Mammary microvascular endothelial cell (primary cell): Measurements from ENCODE around the gene SPRR2E. TPM values are rescaled to one million over a fixed set of nuclear protein-coding genes. Genes with fewer than 3 reads are reported as not detected.

Source experiments
- total RNA-seq: library from RNA; depleted of rRNA; stranded (reverse); fragments of >200 nt; gene quantifications from 2 replicates; pipeline ENCODE4 v1.2.3, GENCODE V29; 2015

Gene SPRR2E
- not detected in 2 replicates for total RNA-seq

DNA sequence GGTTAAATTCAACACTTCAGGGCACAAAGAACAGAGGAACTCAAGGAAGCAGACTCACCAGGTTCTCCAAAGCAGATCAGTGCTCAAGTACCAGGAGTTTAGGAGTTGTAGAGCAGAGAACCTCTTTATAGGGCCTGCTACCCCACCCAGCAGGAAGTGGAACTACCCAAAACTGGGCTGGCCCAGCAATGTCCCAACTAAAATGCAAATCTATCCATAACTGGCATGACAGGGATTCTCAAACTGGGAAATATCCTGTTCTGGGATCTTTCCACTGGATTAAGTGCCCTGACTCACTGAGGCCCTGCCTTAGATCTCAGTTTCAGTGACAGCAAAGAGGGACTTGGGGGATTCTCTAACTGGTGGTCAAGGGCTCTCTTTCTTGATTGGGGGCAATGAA, at the start of gene SPRR2E:
Gene SPRR2E, minus strand, starts transcription at position 101 of the 400 bp plus-strand sequence. CDS start 775 bp downstream, outside the sequence.

GRCh38 chr1:153113416-153113815, 19.1 kb upstream of the SPRR2E start, which contains the start of gene SPRR2F:
Gene SPRR2F, minus strand, starts transcription at chr1:153113516. Its CDS starts 783 bp downstream, at chr1:153112733.

DNA sequence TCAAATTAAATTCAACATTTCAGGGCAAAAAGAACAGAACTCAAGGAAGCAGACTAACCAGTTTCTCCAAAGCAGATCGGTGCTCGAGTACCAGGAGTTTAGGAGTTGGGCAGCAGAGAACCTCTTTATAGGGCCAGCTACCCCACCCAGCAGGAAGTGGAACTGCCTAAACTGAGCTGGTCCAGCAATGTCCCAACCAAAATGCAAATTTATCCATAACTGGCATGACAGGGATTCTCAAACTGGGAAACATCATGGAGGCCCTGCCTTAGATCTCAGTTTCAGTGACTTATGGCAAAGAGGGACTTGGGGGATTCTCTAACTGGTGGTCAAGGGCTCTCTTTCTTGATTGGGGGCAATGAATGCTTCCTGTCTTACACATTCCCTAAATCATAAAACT, 22.8 kb downstream of the SPRR2E start, which contains the start of gene SPRR2B:
Gene SPRR2B, minus strand, starts transcription at position 101 of the 400 bp plus-strand sequence. CDS start 772 bp downstream, outside the sequence.

GRCh38 chr1:153057375-153057774, 37.0 kb downstream of the SPRR2E start, which contains the start of gene SPRR2A:
Gene SPRR2A, minus strand, starts transcription at chr1:153057512. Its CDS starts 777 bp downstream, at chr1:153056735.

Other genes with a start within 250 kb of the SPRR2E start
- not detected in 2 replicates for gene LCE7A, start 234.5 kb downstream of the SPRR2E start, total RNA-seq
- gene SMCP, start 216.2 kb downstream of the SPRR2E start, total RNA-seq, result not detected in 2 replicates
- gene IVL, start 186.0 kb downstream of the SPRR2E start, total RNA-seq, result not detected in 2 replicates
- not detected in 2 replicates for gene SPRR5, start 147.3 kb downstream of the SPRR2E start, total RNA-seq
- not detected in 2 replicates for gene SPRR4, start 123.9 kb downstream of the SPRR2E start, total RNA-seq
- not detected in 2 replicates for gene SPRR1A, start 110.4 kb downstream of the SPRR2E start, total RNA-seq
- gene SPRR3, start 92.8 kb downstream of the SPRR2E start, total RNA-seq, result not detected in 2 replicates
- not detected in 2 replicates for gene SPRR1B, start 63.3 kb downstream of the SPRR2E start, total RNA-seq
- not detected in 2 replicates for gene SPRR2D, start 53.4 kb downstream of the SPRR2E start, total RNA-seq
- gene SPRR2A, start 37.0 kb downstream of the SPRR2E start, total RNA-seq, result not detected in 2 replicates
- not detected in 2 replicates for gene SPRR2B, start 22.9 kb downstream of the SPRR2E start, total RNA-seq
- gene SPRR2F, start 19.0 kb upstream of the SPRR2E start, total RNA-seq, result not detected in 2 replicates
- not detected in 2 replicates for gene SPRR2G, start 56.4 kb upstream of the SPRR2E start, total RNA-seq
- gene LELP1, start 108.9 kb upstream of the SPRR2E start, total RNA-seq, result not detected in 2 replicates
- gene PRR9, start 123.1 kb upstream of the SPRR2E start, total RNA-seq, result not detected in 2 replicates
- not detected in 2 replicates for gene LORICRIN, start 165.2 kb upstream of the SPRR2E start, total RNA-seq
- gene PGLYRP3, start 218.4 kb upstream of the SPRR2E start, total RNA-seq, result not detected in 2 replicates